Left renal cortex interstitium (tissue), 4 donors: ENCODE measurements around the gene OR4N5. TPM values are rescaled to one million over a fixed set of nuclear protein-coding genes. Genes with fewer than 3 reads are reported as not detected.
"Not testable (repeated sequence)": the region's sequence is repeated elsewhere in the genome, so short reads cannot be mapped to it uniquely, and the experiment has no call there.

Experiments
- DNase-seq, 4 donors: peaks; one replicate each; pipeline ENCODE4 v3.0.0-alpha.2; 2013; ENCODE audit warnings: low read depth in 4 of 4, low spot score in 2 of 4, missing footprints in 1 of 4
- polyA plus RNA-seq, 4 donors: library from polyadenylated mRNA; unstranded; fragments of 120-200 nt; gene quantifications; one replicate each; pipeline ENCODE4 v1.2.1, GENCODE V29; 2013; ENCODE audit not compliant: insufficient read length in 4 of 4

Gene OR4N5
- polyA plus RNA-seq: not detected

DNA sequence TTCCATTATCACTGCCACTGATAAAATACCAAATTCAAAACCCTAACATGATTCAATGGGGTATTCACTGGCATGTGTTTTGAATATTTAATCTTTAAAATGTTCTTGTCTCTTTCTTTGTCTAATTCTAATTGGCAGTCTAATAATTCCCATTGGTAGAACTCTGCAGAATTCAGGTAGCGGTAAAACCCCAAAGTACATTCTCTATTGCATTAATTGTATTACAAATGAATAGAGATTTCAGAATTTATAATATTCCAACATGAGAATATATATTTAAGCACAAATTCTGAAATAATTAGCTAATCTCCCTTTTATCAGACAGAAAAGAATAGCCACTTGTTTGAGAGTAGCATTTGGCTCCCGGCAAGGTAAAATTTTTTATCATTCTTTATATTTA, at the start of gene OR4N5:
TSS of gene OR4N5 (plus strand) at position 301 of the 400 bp plus-strand sequence. CDS start 4,916 bp downstream, outside the sequence.
- DNase-seq: no peak

- DNase-seq: no peak
Measured at GRCh38 chr14:20092050-20092449, 46.6 kb upstream of the OR4N5 start.

DNA sequence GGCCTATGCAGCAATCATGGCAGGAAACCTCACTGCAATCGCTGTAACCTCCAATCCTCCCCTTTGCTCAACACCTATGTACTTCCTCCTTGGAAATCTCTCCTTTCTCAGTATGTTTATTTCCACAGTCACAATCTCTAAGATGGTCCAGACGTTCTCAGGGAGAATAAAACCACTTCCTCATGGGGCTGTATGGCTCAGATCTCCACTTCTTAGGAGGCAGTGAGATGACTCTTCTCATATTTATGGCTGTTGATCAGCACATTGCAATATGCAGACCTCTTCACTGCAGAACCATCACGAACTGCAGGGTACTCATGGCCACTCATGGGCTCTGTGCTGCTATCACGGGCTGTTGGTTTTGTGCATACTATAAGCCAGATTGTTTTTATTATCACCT, 45.2 kb upstream of the OR4N5 start:
- DNase-seq: no peak

- DNase-seq: not testable (repeated sequence)
Measured at GRCh38 chr14:20098926-20099770, 39.5 kb upstream of the OR4N5 start.

DNA sequence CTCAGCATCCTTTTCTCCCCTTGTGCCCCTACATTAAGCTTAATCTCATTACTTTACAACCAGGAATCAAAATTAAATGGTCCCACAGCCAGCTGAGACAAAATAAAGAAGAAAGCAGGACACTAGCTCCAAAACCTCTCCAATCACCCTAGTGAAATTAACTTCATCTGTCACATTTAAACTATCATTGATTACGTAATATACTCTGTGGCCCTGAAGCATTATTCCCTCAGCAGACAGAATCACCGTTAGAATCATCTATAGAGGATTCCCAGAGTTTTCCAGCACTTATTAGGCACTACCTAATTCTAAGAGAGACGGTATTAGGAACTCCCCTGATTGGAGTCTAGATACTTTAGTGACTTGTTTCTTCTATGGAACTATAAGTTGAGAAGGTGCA, 28.2 kb upstream of the OR4N5 start, which contains the start of gene OR4K17:
TSS of gene OR4K17 (plus strand) at position 302 of the 400 bp plus-strand sequence. CDS start 6,761 bp downstream, outside the sequence.
- DNase-seq: no peak

DNA sequence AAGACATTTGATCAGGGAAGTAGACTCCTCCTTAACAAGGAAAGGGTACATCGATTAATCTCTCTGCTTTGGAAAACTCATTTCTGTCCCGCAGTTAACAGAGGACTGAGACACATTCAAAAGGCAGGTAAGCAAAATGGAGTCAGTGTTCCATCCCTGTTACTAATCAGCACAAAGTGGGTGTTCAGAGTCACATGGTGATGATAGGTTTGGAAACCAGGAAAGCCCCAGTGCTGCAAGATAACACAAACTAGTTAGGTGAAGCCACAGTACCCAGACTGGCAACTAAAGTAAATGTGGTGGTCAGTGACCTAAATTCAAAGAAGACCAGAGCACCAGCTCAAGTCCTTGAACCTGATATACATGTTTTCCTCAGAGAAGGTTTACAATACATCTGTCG, 26.3 kb upstream of the OR4N5 start:
- DNase-seq: no peak

- no peak for DNase-seq
Measured at GRCh38 chr14:20116748-20117147, 21.9 kb upstream of the OR4N5 start.

DNA sequence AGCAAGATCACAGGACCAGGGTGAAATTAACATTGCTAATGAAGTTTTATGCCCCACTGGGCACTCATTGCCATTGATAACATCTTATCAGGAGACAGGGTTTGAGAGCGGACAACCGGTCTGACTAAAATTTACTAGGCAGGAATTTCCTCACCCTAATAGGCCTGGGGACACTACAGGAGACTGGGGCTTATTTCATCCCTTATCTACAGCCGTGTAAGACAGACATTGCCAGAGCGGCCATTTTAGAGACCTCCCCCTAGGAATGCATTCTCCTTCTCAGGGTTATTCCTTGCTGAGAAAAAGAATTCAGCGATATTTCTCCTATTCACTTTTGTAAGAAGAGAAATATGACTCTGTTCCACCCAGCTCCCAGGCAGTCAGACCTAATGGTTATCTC, 19.8 kb upstream of the OR4N5 start:
- DNase-seq: no peak

GRCh38 chr14:20143911-20144310, 5.3 kb downstream of the OR4N5 start:
- DNase-seq: no peak

DNA sequence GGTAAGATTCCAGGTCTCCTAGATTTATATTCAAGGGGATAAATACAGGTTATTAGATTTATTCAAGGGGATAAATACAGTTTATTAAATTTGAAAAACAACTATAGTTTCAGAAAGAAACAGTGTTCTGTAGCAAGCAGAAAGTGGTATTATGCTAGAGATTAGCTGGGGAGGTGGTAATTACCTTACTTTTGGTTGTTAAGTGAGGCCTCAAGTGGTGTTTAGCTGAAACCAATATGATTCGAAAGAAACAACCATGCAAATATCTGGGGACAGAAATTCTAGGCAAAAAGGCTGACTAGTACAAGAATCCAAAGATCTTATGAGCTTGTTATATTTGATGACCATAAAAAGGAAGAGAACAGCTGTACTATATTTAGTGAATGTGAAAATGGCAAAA, 6.2 kb downstream of the OR4N5 start:
- no peak for DNase-seq

GRCh38 chr14:20164462-20164861, 25.8 kb downstream of the OR4N5 start:
- no peak for DNase-seq

DNA sequence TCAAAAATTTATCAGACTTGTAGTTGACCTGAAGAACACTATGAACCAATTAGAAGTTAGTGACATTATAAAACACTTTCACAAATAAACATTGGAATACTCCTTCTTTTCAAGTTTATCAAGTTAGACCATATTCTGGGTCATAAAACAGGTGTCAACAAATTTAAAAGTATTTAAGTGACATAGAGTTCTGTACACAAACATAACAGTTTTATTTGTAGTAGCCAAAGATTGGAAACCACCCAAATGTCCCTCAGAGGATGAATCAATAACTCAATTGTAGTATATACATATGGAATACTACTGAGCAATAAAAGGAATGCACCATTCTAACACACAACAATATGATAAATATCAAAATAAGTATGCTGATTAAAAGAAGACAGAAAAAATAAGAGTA, 28.5 kb downstream of the OR4N5 start:
- no peak for DNase-seq

DNA sequence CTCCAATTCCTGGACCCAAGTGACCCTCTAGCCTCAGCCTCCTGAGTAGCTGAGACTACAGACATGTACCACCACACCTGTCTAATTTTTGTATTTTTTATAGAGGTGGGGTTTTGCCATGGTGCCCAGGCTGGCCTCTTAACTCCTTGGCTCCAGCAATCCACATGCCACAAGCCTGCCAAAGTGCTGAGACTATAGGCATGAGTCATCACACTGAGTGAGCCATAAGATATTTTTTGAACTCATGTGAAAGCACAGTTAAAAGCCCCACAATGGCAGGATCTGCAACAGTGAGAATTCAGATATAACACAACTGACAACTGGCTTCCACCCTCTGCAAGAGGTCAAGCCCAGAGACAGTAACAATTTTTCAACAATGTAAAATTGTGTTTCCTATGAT, 31.2 kb downstream of the OR4N5 start:
- not testable (repeated sequence) for DNase-seq

- DNase-seq: not testable (repeated sequence)
Measured at GRCh38 chr14:20174205-20174604, 35.6 kb downstream of the OR4N5 start.

- DNase-seq: no peak
Measured at GRCh38 chr14:20176330-20176729, 37.7 kb downstream of the OR4N5 start.

GRCh38 chr14:20177433-20177974, 38.9 kb downstream of the OR4N5 start:
- DNase-seq: no peak

DNA sequence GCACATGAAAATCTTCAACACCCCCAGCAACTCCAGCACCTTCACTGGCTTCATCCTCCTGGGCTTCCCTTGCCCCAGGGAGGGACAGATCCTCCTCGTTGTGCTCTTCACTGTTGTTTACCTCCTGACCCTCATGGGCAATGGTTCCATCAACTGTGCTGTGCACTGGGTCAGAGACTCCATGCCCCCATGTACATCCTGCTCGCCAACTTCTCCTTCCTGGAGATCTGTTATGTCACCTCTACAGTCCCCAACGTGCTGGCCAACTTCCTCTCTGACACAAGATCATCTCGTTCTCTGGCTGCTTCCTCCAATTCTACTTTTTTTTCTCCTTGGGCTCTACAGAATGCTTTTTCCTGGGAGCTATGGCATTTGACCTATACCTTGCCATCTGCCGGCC, 40.6 kb downstream of the OR4N5 start:
- no peak for DNase-seq

- DNase-seq: no peak
Measured at GRCh38 chr14:20179880-20180279, 41.3 kb downstream of the OR4N5 start.

DNA sequence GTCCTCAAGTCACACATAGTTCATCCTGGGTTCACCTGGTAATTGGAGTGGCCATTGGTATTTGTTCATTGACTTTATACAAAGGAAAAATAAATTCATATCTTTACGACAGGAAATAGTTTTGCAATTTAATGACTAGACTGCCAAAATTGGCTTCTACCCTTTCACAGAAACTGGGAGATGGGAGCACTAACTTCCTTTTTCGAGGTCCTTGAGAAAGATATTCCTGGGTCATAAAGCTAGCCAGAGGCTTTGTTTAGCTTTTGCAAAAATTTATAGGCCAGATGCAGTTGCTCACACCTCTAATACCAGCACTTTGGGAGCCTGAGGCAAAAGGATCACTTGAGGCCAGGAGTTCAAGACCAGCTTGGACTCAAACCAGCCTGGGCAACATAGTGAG, 41.9 kb downstream of the OR4N5 start:
- DNase-seq: no peak

DNA sequence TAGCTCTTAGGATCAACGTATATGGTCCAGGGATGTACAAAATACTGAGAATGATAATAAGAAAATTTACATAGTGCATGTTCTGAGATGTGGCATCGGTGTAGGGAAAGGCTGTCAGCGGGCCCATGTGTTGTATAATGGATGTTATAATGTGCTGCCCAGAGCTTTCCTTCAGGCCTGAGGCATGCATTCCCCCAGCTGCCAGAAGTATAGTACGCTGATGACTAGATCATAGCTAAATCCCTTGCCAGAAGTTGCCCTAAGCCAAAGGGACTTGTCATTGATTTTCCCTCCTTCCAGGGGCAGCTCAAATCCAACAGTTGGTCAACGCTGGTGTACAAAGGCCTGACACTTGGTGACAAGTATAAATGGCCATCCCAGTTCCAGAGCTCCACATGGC, 45.6 kb downstream of the OR4N5 start:
- no peak for DNase-seq

DNA sequence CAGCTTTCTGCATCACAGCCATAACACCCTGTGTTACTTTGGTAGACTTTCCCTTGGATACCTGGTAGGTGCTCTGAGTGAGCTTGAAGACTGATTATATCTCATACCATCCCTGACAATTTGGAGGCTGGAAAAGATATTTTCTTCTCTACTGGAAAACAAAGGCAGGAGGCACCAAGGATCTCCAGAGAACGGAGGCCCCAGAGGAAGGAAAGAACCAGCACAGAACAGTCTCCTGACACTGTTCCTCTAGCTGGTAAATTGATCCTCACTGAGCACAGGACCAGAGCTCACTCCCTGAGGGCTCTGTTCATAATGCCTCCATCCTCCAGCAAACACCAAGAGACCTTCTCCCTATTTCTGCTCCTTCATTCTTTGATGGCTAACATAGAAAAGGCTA, 52.0 kb downstream of the OR4N5 start, which contains the start of gene OR11G2:
TSS of gene OR11G2 (plus strand) at position 301 of the 400 bp plus-strand sequence. CDS start 6,542 bp downstream, outside the sequence.
- no peak for DNase-seq

DNA sequence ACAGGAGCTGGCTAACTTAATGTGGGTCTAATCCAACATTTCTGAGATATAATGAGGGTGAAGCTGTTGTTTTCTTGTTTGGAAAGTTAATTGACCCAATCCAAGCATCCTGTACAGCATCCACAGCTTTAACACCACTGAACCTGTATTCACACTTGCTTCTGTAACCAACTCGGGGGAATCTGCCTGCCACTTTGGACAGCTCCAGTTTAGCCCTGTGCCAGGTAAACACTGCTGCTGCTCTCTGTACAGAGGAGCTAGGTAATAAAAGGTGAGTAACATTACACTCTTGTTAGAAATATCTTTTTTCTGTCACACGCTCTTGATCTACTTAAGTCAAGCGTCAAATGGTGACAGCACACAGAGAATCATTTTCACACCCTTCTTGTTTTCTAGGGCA, 52.8 kb downstream of the OR4N5 start:
- DNase-seq: no peak
